H9 (cell line): Measurements from ENCODE around the gene PGR. TPM values are rescaled to one million over a fixed set of nuclear protein-coding genes. Genes with fewer than 3 reads are reported as not detected.

Experiments used
- DNase-seq: peaks from one replicate; pipeline ENCODE4 v3.0.0-alpha.2; 2017
- H2AFZ ChIP-seq: one replicate; pipeline ENCODE4 v1.6.1; 2013; ENCODE audit warnings: mild to moderate bottlenecking, low read length, control low read depth, moderate library complexity
- H2AK5ac ChIP-seq: 2 replicates; pipeline ENCODE4 v1.6.1; 2013; ENCODE audit warnings: low read length, control low read depth, mixed read lengths; ENCODE audit not compliant: insufficient read length
- H2BK120ac ChIP-seq: one replicate; pipeline ENCODE4 v1.6.1; 2013; ENCODE audit warnings: low read depth, mild to moderate bottlenecking, low read length, control low read depth, inconsistent platforms; ENCODE audit not compliant: poor library complexity, severe bottlenecking
- H2BK12ac ChIP-seq: 2 replicates; pipeline ENCODE4 v1.6.1; 2013; ENCODE audit warnings: low read length, control low read depth, mixed read lengths, low read depth; ENCODE audit not compliant: insufficient read length
- H2BK15ac ChIP-seq: 2 replicates; pipeline ENCODE4 v1.6.1; 2013; ENCODE audit warnings: low read depth, low read length, control low read depth
- H2BK20ac ChIP-seq: one replicate; pipeline ENCODE4 v1.6.1; 2013; ENCODE audit warnings: low read depth, mild to moderate bottlenecking, low read length, control low read depth, inconsistent platforms; ENCODE audit not compliant: poor library complexity, severe bottlenecking
- H2BK5ac ChIP-seq: 2 replicates; pipeline ENCODE4 v1.6.1; 2013; ENCODE audit warnings: low read length, control low read depth, mixed read lengths; ENCODE audit not compliant: insufficient read length
- H3K14ac ChIP-seq: 2 replicates; pipeline ENCODE4 v1.6.1; 2013; ENCODE audit warnings: low read length, control low read depth; ENCODE audit not compliant: insufficient read depth
- H3K18ac ChIP-seq: 2 replicates; pipeline ENCODE4 v1.6.1; 2013; ENCODE audit warnings: low read depth, mild to moderate bottlenecking, mixed read lengths, low read length, control low read depth; ENCODE audit not compliant: insufficient read length
- H3K23ac ChIP-seq: 2 replicates; pipeline ENCODE4 v1.6.1; 2013; ENCODE audit warnings: low read length, control low read depth, mixed read lengths, low read depth; ENCODE audit not compliant: insufficient read length
- H3K23me2 ChIP-seq: 2 replicates; pipeline ENCODE4 v1.6.1; 2013; ENCODE audit warnings: low read depth, mild to moderate bottlenecking, mixed read lengths, low read length, control low read depth; ENCODE audit not compliant: insufficient read length, poor library complexity, severe bottlenecking
- H3K27ac ChIP-seq: 2 replicates; pipeline ENCODE4 v1.5.1; 2013; ENCODE audit warnings: low read length, control low read depth, mixed read lengths, low read depth; ENCODE audit not compliant: insufficient read length
- H3K27me3 ChIP-seq: 2 replicates; pipeline ENCODE4 v1.6.1; 2013; ENCODE audit warnings: low read length, control low read depth, inconsistent platforms; ENCODE audit not compliant: insufficient read depth
- H3K4ac ChIP-seq: 2 replicates; pipeline ENCODE4 v1.6.1; 2013; ENCODE audit warnings: low read depth, mild to moderate bottlenecking, control low read depth, inconsistent platforms, low read length, moderate library complexity
- H3K4me1 ChIP-seq: 2 replicates; pipeline ENCODE4 v1.6.1; 2013; ENCODE audit warnings: low read length, control low read depth, inconsistent platforms; ENCODE audit not compliant: insufficient read depth
- H3K4me2 ChIP-seq: 2 replicates; pipeline ENCODE4 v1.6.1; 2013; ENCODE audit warnings: low read length, control low read depth, mixed read lengths; ENCODE audit not compliant: insufficient read length, insufficient read depth
- H3K56ac ChIP-seq: 2 replicates; pipeline ENCODE4 v1.6.1; 2013; ENCODE audit warnings: low read depth, mild to moderate bottlenecking, mixed read lengths, low read length, control low read depth; ENCODE audit not compliant: insufficient read length
- H3K79me1 ChIP-seq: 2 replicates; pipeline ENCODE4 v1.6.1; 2013; ENCODE audit warnings: low read depth, mild to moderate bottlenecking, moderate library complexity, low read length, control low read depth, inconsistent platforms; ENCODE audit not compliant: insufficient read depth, poor library complexity, severe bottlenecking
- H3K79me2 ChIP-seq: 2 replicates; pipeline ENCODE4 v1.6.1; 2013; ENCODE audit warnings: low read length, control low read depth, inconsistent platforms; ENCODE audit not compliant: insufficient read depth
- H3K9ac ChIP-seq: 2 replicates; pipeline ENCODE4 v1.6.1; 2013; ENCODE audit warnings: low read length, control low read depth, mixed read lengths; ENCODE audit not compliant: insufficient read length; ENCODE audit errors: extremely low read depth
- H3K9me3 ChIP-seq: one replicate; pipeline ENCODE4 v1.6.1; 2013; ENCODE audit warnings: low read depth, low read length, inconsistent platforms; ENCODE audit not compliant: control insufficient read depth
- H3T11ph ChIP-seq: one replicate; pipeline ENCODE4 v1.6.1; 2013; ENCODE audit warnings: mild to moderate bottlenecking, low read length, control low read depth, inconsistent platforms
- H4K20me1 ChIP-seq: one replicate; pipeline ENCODE4 v1.6.1; 2013; ENCODE audit not compliant: control insufficient read depth, insufficient read length, insufficient read depth
- H4K5ac ChIP-seq: 2 replicates; pipeline ENCODE4 v1.6.1; 2013; ENCODE audit warnings: low read depth, mild to moderate bottlenecking, mixed read lengths, low read length, control low read depth; ENCODE audit not compliant: insufficient read length
- H4K8ac ChIP-seq: replicated peaks from 2 replicates; pipeline ENCODE4 v1.6.1; 2013; ENCODE audit warnings: low read length, control low read depth, mixed read lengths, low read depth; ENCODE audit not compliant: insufficient read length
- H4K91ac ChIP-seq: 2 replicates; pipeline ENCODE4 v1.6.1; 2013; ENCODE audit warnings: low read depth, mild to moderate bottlenecking, moderate library complexity, mixed read lengths, low read length, control low read depth; ENCODE audit not compliant: insufficient read length
- H3K27ac Mint-ChIP-seq, 3 experiments: 2 replicates in 2 of 3; 3 replicates in 1 of 3; pipeline ENCODE4 v1.8.0; 2020 to 2021; ENCODE audit warnings: mixed read lengths in 3 of 3, mild to moderate bottlenecking in 1 of 3, moderate library complexity in 1 of 3
- H3K27me3 Mint-ChIP-seq: 2 replicates; pipeline ENCODE4 v1.8.0; 2021; ENCODE audit warnings: low read depth, mild to moderate bottlenecking, moderate library complexity, mixed read lengths
- H3K36me3 Mint-ChIP-seq, 3 experiments: 2 replicates in 2 of 3; 3 replicates in 1 of 3; pipeline ENCODE4 v1.8.0; 2020 to 2021; ENCODE audit warnings: low read depth in 3 of 3, mixed read lengths in 3 of 3; ENCODE audit not compliant: insufficient read depth in 1 of 3
- H3K4me1 Mint-ChIP-seq, 2 experiments: 2 replicates each; pipeline ENCODE4 v1.8.0; 2020; ENCODE audit warnings: mixed read lengths in 2 of 2
- H3K4me3 Mint-ChIP-seq, 2 experiments: 2 replicates in 1 of 2; 3 replicates in 1 of 2; pipeline ENCODE4 v1.8.0; 2020 to 2021; ENCODE audit warnings: mild to moderate bottlenecking in 2 of 2, mixed read lengths in 2 of 2, moderate library complexity in 1 of 2
- H3K9me3 Mint-ChIP-seq, 2 experiments: 2 replicates in 1 of 2; 3 replicates in 1 of 2; pipeline ENCODE4 v1.8.0; 2020; ENCODE audit warnings: mild to moderate bottlenecking in 2 of 2, mixed read lengths in 2 of 2, moderate library complexity in 1 of 2
- whole genome bisulfite sequencing: extraction: QIAGEN DNeasy Blood & Tissue Kit; methylation state at CpG from one replicate; pipeline ENCODE4 v1.1.7; 2013; ENCODE audit warnings: missing lambda C conversion rate, low lambda C conversion rate, mixed read lengths; ENCODE audit not compliant: insufficient read length; ENCODE audit errors: extremely low coverage; 5-methylcytosine and 5-hydroxymethylcytosine counted together
- total RNA-seq: library from RNA; stranded (reverse); gene quantifications from 2 replicates; pipeline ENCODE4 v1.2.1, GENCODE V29; 2021
- TF ChIP-seq, protein P1 (sequence below): fragments of 200-600 bp; sonication (generic); conservative IDR thresholded peaks from 3 replicates; pipeline ENCODE4 v1.8.0; 2021; ENCODE audit warnings: antibody characterized with exemption, mild to moderate bottlenecking

Gene PGR
- total RNA-seq, 1 experiment from 2014 or later = 0.02 TPM

DNA sequence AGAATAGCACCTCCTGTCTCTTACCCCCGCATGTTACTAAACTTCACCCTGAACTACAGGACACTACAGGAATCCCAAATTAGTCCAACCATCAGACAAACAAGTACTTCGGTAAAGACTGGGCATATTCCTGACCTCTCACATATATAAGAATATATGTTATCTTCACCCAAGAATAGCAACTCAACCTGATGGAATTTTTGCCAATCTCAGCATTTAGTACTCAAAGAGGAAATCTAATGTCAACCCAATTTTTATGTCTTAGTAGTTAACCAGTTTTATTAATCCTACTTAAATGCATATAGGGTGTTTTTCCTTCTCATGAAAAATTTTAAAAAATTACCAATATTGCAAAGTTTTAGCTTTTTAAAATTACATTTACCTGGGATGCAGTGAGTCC lies 26.2 kb downstream of the PGR start:
- no peak overlapping the region for H2BK20ac ChIP-seq
- no peak overlapping the region for H3K18ac ChIP-seq
- H4K91ac ChIP-seq = no peak overlapping the region
- TF ChIP-seq, protein P1, sequence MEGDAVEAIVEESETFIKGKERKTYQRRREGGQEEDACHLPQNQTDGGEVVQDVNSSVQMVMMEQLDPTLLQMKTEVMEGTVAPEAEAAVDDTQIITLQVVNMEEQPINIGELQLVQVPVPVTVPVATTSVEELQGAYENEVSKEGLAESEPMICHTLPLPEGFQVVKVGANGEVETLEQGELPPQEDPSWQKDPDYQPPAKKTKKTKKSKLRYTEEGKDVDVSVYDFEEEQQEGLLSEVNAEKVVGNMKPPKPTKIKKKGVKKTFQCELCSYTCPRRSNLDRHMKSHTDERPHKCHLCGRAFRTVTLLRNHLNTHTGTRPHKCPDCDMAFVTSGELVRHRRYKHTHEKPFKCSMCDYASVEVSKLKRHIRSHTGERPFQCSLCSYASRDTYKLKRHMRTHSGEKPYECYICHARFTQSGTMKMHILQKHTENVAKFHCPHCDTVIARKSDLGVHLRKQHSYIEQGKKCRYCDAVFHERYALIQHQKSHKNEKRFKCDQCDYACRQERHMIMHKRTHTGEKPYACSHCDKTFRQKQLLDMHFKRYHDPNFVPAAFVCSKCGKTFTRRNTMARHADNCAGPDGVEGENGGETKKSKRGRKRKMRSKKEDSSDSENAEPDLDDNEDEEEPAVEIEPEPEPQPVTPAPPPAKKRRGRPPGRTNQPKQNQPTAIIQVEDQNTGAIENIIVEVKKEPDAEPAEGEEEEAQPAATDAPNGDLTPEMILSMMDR = no peak
- no peak overlapping the region for H3K9ac ChIP-seq
- no peaks in the 10 kb centered on the region for H4K20me1 ChIP-seq
- H2BK5ac ChIP-seq = no peak overlapping the region
- no peak overlapping the region for H3K4ac ChIP-seq
- no peak overlapping the region for H2BK12ac ChIP-seq
- H3K4me1 ChIP-seq = no peaks in the 10 kb centered on the region; the same call in 1 of the 2 replicates
- Mint-ChIP-seq H3K27ac (no peak overlapping the region), H3K4me1 (peaks cover 3% of the 10 kb centered on the region in 2 experiments; a peak in 1 of 4 replicates), H3K4me3 (no peak overlapping the region), H3K36me3 (no peaks in the 10 kb centered on the region), H3K9me3 (peaks cover 0 to 14% of the 10 kb centered on the region in 2 experiments; a peak in 4 of 5 replicates), H3K27me3 (no peaks in the 10 kb centered on the region)
- no peaks in the 10 kb centered on the region for H3K79me2 ChIP-seq
- no peak overlapping the region for H3K4me2 ChIP-seq
- WGBS = no CpG with 5 or more reads among the region's 2 CpGs
- H3K56ac ChIP-seq = no peak overlapping the region
- no peak overlapping the region for H2AFZ ChIP-seq
- no peaks in the 10 kb centered on the region for H3K23me2 ChIP-seq
- no peak overlapping the region for H3K27ac ChIP-seq
- H3K9me3 ChIP-seq = no peaks in the 10 kb centered on the region
- DNase-seq = no peak
- no peaks in the 10 kb centered on the region for H3K79me1 ChIP-seq
- H3K27me3 ChIP-seq = no peaks in the 10 kb centered on the region
- H4K8ac ChIP-seq = no peak overlapping the region
- H3K23ac ChIP-seq = no peak overlapping the region
- H2BK15ac ChIP-seq = no peak overlapping the region
- H2AK5ac ChIP-seq = no peak overlapping the region
- H3K14ac ChIP-seq = no peak overlapping the region
- H3T11ph ChIP-seq = no peak overlapping the region
- no peak overlapping the region for H4K5ac ChIP-seq
- H2BK120ac ChIP-seq = no peak overlapping the region
